ENCODE measurements around the gene CASD1.

DNA sequence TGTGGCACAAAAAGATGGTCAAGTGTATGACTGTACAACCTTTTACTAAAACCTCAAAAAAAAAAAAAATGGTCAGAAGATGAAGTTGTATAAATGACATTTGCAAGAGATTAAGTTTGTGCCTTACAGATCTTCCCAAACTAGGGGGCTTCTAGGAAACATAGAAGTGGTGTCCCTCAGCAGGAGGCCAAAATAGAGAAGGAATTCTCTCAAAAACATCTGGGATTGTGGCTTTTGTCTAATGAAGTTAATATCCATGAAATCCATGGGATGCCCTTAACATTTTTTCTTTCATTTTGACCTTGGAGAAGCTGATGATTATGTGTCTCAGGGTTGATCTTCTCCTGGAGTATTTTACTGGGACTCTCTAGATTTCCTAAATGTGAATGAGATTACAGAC lies 62.2 kb downstream of the CASD1 start:
- TF ChIP-seq, protein P1, sequence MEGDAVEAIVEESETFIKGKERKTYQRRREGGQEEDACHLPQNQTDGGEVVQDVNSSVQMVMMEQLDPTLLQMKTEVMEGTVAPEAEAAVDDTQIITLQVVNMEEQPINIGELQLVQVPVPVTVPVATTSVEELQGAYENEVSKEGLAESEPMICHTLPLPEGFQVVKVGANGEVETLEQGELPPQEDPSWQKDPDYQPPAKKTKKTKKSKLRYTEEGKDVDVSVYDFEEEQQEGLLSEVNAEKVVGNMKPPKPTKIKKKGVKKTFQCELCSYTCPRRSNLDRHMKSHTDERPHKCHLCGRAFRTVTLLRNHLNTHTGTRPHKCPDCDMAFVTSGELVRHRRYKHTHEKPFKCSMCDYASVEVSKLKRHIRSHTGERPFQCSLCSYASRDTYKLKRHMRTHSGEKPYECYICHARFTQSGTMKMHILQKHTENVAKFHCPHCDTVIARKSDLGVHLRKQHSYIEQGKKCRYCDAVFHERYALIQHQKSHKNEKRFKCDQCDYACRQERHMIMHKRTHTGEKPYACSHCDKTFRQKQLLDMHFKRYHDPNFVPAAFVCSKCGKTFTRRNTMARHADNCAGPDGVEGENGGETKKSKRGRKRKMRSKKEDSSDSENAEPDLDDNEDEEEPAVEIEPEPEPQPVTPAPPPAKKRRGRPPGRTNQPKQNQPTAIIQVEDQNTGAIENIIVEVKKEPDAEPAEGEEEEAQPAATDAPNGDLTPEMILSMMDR (IDR thresholded peaks at IDR 0.05), result no peak
- no peak for TF ChIP-seq POLR2A (IDR thresholded peaks at IDR 0.05)

Measured in lower leg skin (tissue), 3 donors.